Measurements from ENCODE around the gene STOML2. TPM values are rescaled to one million over a fixed set of nuclear protein-coding genes. Genes with fewer than 3 reads are reported as not detected.

The STOML2 gene
- total RNA-seq, 1 donor from 2014 or later, result 339 TPM

GRCh38 chr9:35072461-35073278, 30.3 kb downstream of the STOML2 start, which contains the start of gene VCP:
VCP (minus strand) TSS chr9:35072625; CDS start chr9:35072353, 272 bp downstream.
- DNase-seq (ENCODE audit: low read depth, low spot score), result peak; percentile 98

- DNase-seq (ENCODE audit: low read depth, low spot score), result peak; percentile 51
These were observed 31.0 kb downstream of the STOML2 start for GRCh38 chr9:35071814-35072460.

GRCh38 chr9:35070823-35071813, 31.8 kb downstream of the STOML2 start:
- DNase-seq (ENCODE audit: low read depth, low spot score), result no peak

- DNase-seq (ENCODE audit: low read depth, low spot score), result no peak
These were observed 33.9 kb downstream of the STOML2 start for GRCh38 chr9:35069020-35069419.

GRCh38 chr9:35067056-35067455, 35.9 kb downstream of the STOML2 start:
- DNase-seq (ENCODE audit: low read depth, low spot score), result no peak

GRCh38 chr9:35060548-35061207, 42.3 kb downstream of the STOML2 start:
- DNase-seq (ENCODE audit: low read depth, low spot score), result no peak

GRCh38 chr9:35059438-35059837, 43.5 kb downstream of the STOML2 start:
- DNase-seq (ENCODE audit: low read depth, low spot score), result no peak

GRCh38 chr9:35057271-35057620, 45.7 kb downstream of the STOML2 start:
- DNase-seq (ENCODE audit: low read depth, low spot score), result no peak

- DNase-seq (ENCODE audit: low read depth, low spot score), result no peak
These were observed 46.2 kb downstream of the STOML2 start for GRCh38 chr9:35056571-35057270.

GRCh38 chr9:35054871-35055644, 47.9 kb downstream of the STOML2 start:
- no peak for DNase-seq (ENCODE audit: low read depth, low spot score)

- DNase-seq (ENCODE audit: low read depth, low spot score), result no peak
These were observed 48.6 kb downstream of the STOML2 start for GRCh38 chr9:35054185-35054835.

- DNase-seq (ENCODE audit: low read depth, low spot score), result no peak
These were observed 51.6 kb downstream of the STOML2 start for GRCh38 chr9:35051069-35051967.

Other genes starting within 250 kb of the STOML2 start
- gene PHF24, start 144.8 kb downstream of the STOML2 start, total RNA-seq, result not detected in 2 replicates
- 9.1 and 9.6 TPM in 2 replicates for gene DNAJB5, start 113.4 kb downstream of the STOML2 start, total RNA-seq
- gene VCP, start 30.5 kb downstream of the STOML2 start, total RNA-seq, result 684 and 811 TPM in 2 replicates
- gene FANCG, start 23.2 kb downstream of the STOML2 start, total RNA-seq, result 24.1 and 32.5 TPM in 2 replicates
- 9.3 and 11.0 TPM in 2 replicates for gene PIGO, start 6.5 kb downstream of the STOML2 start, total RNA-seq
- 17.7 and 19.7 TPM in 2 replicates for gene ATOSB, start 12.7 kb upstream of the STOML2 start, total RNA-seq
- 41.3 and 70.2 TPM in 2 replicates for gene UNC13B, start 58.9 kb upstream of the STOML2 start, total RNA-seq